ENCODE data around the gene SMIM29. TPM values are rescaled to one million over a fixed set of nuclear protein-coding genes. Genes with fewer than 3 reads are reported as not detected.

Gene SMIM29
- total RNA-seq, 1 experiment from 2014 or later: 24.0 TPM

DNA sequence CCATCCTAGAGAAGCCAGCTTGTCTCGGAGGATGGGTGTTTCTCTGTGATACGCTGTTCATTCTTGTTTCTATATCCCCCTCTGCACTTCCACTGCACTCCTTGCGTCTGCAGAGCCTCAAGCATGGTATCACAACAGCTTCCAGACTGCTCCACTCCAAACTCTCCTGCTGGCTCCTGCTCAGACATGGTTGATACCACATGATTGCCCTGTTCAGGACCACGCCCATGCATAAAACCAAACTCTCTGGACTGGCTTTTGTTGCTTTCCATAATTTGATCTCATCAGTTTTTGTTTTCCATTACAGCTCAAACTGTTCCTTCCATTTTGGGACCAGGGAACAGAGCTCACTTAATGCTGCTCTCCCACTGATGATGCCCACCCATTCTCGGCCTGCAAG, 30.0 kb upstream of the SMIM29 start:
- POLR2A ChIA-PET (ENCODE audit: low non-redundant PET): no interaction called here

GRCh38 chr6:34277763-34278112, 28.9 kb upstream of the SMIM29 start:
- no peak for DNase-seq (ENCODE audit: low spot score)
- no peaks in the 10 kb centered on the region for H3K9me3 ChIP-seq (ENCODE audit: low read depth, low read length, poor library complexity, severe bottlenecking)
- no peak overlapping the region for H3K27ac ChIP-seq (ENCODE audit: low read depth, low read length, poor library complexity, severe bottlenecking)
- no peak for TF ChIP-seq EZH2 (IDR thresholded peaks at IDR 0.05; ENCODE audit: borderline replicate concordance, low read depth, low read length, poor library complexity, severe bottlenecking)
- no peak for TF ChIP-seq CTCF (conservative IDR thresholded peaks at IDR 0.05; ENCODE audit: low read depth, low read length)
- H3K4me1 ChIP-seq (ENCODE audit: insufficient read depth, low read length, poor library complexity, severe bottlenecking): no peaks in the 10 kb centered on the region
- intact Hi-C loops (cut with micrococcal nuclease; ENCODE audit: unreplicated experiment): no loop called here
- H3K36me3 ChIP-seq (ENCODE audit: insufficient read depth, low read length, poor library complexity, severe bottlenecking): no peaks in the 10 kb centered on the region
- H3K27me3 ChIP-seq (replicated peaks; ENCODE audit: insufficient read depth, low read depth, low read length, poor library complexity): no peaks in the 10 kb centered on the region
- H3K4me3 ChIP-seq (ENCODE audit: low read depth, low read length, poor library complexity, severe bottlenecking): no peak overlapping the region
- CTCF ChIA-PET: no interaction called here
- BruUV-seq (replicated peaks): no TSS peak
- POLR2A ChIA-PET (ENCODE audit: low non-redundant PET): no interaction called here

More for the DNA sequence above, 30.0 kb upstream of the SMIM29 start:
- H3K4me3 ChIP-seq (ENCODE audit: low read depth, low read length, poor library complexity, severe bottlenecking): no peak overlapping the region
- H3K9me3 ChIP-seq (ENCODE audit: low read depth, low read length, poor library complexity, severe bottlenecking): no peaks in the 10 kb centered on the region
- H3K36me3 ChIP-seq (ENCODE audit: insufficient read depth, low read length, poor library complexity, severe bottlenecking): no peaks in the 10 kb centered on the region
- CTCF ChIA-PET: no interaction called here
- no TSS peak for BruUV-seq (replicated peaks)
- no peak for DNase-seq (ENCODE audit: low spot score)
- H3K4me1 ChIP-seq (ENCODE audit: insufficient read depth, low read length, poor library complexity, severe bottlenecking): no peaks in the 10 kb centered on the region
- TF ChIP-seq CTCF (conservative IDR thresholded peaks at IDR 0.05; ENCODE audit: low read depth, low read length) (no peak), EZH2 (IDR thresholded peaks at IDR 0.05; ENCODE audit: borderline replicate concordance, low read depth, low read length, poor library complexity, severe bottlenecking) (no peak)
- intact Hi-C loops (cut with micrococcal nuclease; ENCODE audit: unreplicated experiment): no loop called here
- H3K27me3 ChIP-seq (replicated peaks; ENCODE audit: insufficient read depth, low read depth, low read length, poor library complexity): no peaks in the 10 kb centered on the region
- H3K27ac ChIP-seq (ENCODE audit: low read depth, low read length, poor library complexity, severe bottlenecking): no peak overlapping the region

DNA sequence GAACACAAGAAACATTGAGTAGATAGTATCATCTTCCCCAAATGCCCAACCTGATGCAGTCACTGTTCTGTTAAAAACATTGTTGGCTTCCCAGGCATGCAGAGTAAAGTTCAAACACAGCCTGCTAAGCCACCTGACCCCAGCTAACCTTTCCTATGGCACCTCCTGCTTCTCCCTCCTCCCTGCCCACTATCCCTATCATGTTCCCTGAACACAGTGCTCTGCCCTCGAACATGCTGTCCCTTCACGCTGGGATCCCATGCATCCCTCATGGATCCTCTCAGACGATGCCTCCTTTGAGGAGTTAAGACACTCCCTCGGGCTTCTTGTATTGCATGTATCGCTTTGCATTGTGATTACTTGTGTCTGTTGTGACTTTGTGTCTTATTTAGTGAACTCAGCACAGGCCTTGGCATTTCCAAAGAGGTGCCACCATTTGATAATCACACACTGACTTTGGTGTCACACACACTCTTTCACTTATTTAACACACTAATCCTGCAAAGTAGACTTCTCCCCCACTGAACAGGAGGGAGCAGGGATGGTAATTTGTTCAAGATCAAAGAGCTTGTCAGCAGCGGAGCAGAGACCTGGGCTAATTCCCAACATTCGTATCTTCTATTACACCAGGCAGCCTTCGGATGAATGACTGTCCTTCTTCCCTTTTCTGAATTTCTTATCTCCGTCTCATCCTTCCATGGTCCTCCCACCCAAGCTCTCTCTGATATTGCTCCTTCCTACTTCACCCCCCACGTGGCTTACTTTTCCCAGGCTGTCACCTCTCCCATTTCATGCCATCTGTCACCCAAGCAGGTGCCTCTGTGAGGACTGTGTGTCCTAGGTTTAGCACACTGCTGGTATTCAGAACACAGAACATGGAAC, 28.3 kb upstream of the SMIM29 start:
- Histone ChIP-seq H3K27ac (ENCODE audit: low read depth, low read length, poor library complexity, severe bottlenecking) (no peak overlapping the region), H3K9me3 (ENCODE audit: low read depth, low read length, poor library complexity, severe bottlenecking) (no peaks in the 10 kb centered on the region), H3K36me3 (ENCODE audit: insufficient read depth, low read length, poor library complexity, severe bottlenecking) (no peaks in the 10 kb centered on the region), H3K4me3 (ENCODE audit: low read depth, low read length, poor library complexity, severe bottlenecking) (no peak overlapping the region), H3K27me3 (replicated peaks; ENCODE audit: insufficient read depth, low read depth, low read length, poor library complexity) (no peaks in the 10 kb centered on the region), H3K4me1 (ENCODE audit: insufficient read depth, low read length, poor library complexity, severe bottlenecking) (no peaks in the 10 kb centered on the region)
- TF ChIP-seq EZH2 (IDR thresholded peaks at IDR 0.05; ENCODE audit: borderline replicate concordance, low read depth, low read length, poor library complexity, severe bottlenecking) (no peak), CTCF (conservative IDR thresholded peaks at IDR 0.05; ENCODE audit: low read depth, low read length) (no peak)
- no TSS peak for BruUV-seq (replicated peaks)
- intact Hi-C loops (cut with micrococcal nuclease; ENCODE audit: unreplicated experiment): no loop called here
- DNase-seq (ENCODE audit: low spot score): no peak
- ChIA-PET POLR2A (ENCODE audit: low non-redundant PET) (no interaction called here), CTCF (no interaction called here)
